ENCODE results near the gene AJAP1. TPM values are rescaled to one million over a fixed set of nuclear protein-coding genes. Genes with fewer than 3 reads are reported as not detected.

Gene AJAP1
- total and polyA plus RNA-seq, 2 donors (not counting 1 experiment from before 2014, with no cell fraction given): not detected

GRCh38 chr1:4805987-4806386 lies 151.6 kb downstream of the AJAP1 start:
- Mint-ChIP-seq H3K27me3 (peaks cover 24% of the 10 kb centered on the region), H3K4me3 (no peak overlapping the region), H3K9me3 (ENCODE audit: insufficient read depth) (no peaks in the 10 kb centered on the region), H3K27ac (no peak overlapping the region), H3K4me1 (no peaks in the 10 kb centered on the region)
- H3K27me3 ChIP-seq (replicated peaks in 1 of 4; ENCODE audit: control extremely low read depth in 1 of 4, control insufficient read depth in 3 of 4, insufficient read depth in 4 of 4, low read length in 3 of 4): peaks cover 0 to 3% (median 1%) of the 10 kb centered on the region in 4 experiments
- no peaks in the 10 kb centered on the region for H3K36me3 ChIP-seq (replicated peaks in 1 of 2; ENCODE audit: control extremely low read depth in 1 of 2, control insufficient read depth in 1 of 2, extremely low read depth in 1 of 2, insufficient read depth in 2 of 2, low read length in 1 of 2)
- no peak overlapping the region for H3K4me3 ChIP-seq (ENCODE audit: control extremely low read depth in 1 of 5, extremely low read depth in 1 of 5, insufficient read depth in 1 of 5, low read depth in 2 of 5, low read length in 4 of 5)
- H3K9ac ChIP-seq (ENCODE audit: low read length): no peak overlapping the region
- CTCF ChIA-PET: no interaction called here
- no peaks in the 10 kb centered on the region for H3K4me1 ChIP-seq (ENCODE audit: control insufficient read depth in 2 of 2, insufficient read depth in 2 of 2, low read length in 2 of 2)
- no peak for TF ChIP-seq CTCF (IDR thresholded peaks at IDR 0.05)
- TF ChIP-seq EZH2 (IDR thresholded peaks at IDR 0.05; ENCODE audit: borderline replicate concordance, insufficient read depth, low read depth, low read length, poor library complexity, severe bottlenecking): no peak
- no peaks in the 10 kb centered on the region for H3K79me2 ChIP-seq (ENCODE audit: control insufficient read depth, insufficient read depth, low read length)
- no peak overlapping the region for H2AFZ ChIP-seq (ENCODE audit: insufficient read depth, low read depth, low read length, poor library complexity, severe bottlenecking)
- DNase-seq (no peak), ATAC-seq (ENCODE audit: low read depth) (no peak)
- intact Hi-C loops (cut with micrococcal nuclease): no loop called here
- POLR2A ChIA-PET: no interaction called here
- H3K4me2 ChIP-seq (replicated peaks; ENCODE audit: low read depth, low read length, poor library complexity, severe bottlenecking): no peak overlapping the region
- H3K27ac ChIP-seq (ENCODE audit: low read length in 2 of 2): no peak overlapping the region
- H3K9me3 ChIP-seq (ENCODE audit: control extremely low read depth in 1 of 3, control insufficient read depth in 2 of 3, insufficient read depth in 1 of 3, low read length in 2 of 3): peaks cover 0 to 4% (median 0%) of the 10 kb centered on the region in 3 donors
- WGBS (ENCODE audit: insufficient coverage): no CpG with 5 or more reads among the region's 2 CpGs
- H4K20me1 ChIP-seq (ENCODE audit: control insufficient read depth, insufficient read depth, low read length, poor library complexity, severe bottlenecking): no peaks in the 10 kb centered on the region

- Mint-ChIP-seq H3K4me3 (no peak overlapping the region), H3K27ac (no peak overlapping the region), H3K27me3 (no peaks in the 10 kb centered on the region), H3K4me1 (no peaks in the 10 kb centered on the region), H3K9me3 (ENCODE audit: insufficient read depth) (peaks cover 4% of the 10 kb centered on the region)
- intact Hi-C loops (cut with micrococcal nuclease): loop anchor here (10.0 kb wide), 1 partner anchor 166 kb away; the partner anchor contains the start of gene AJAP1
- Histone ChIP-seq H2AFZ (ENCODE audit: insufficient read depth, low read depth, low read length, poor library complexity, severe bottlenecking) (no peak overlapping the region), H3K36me3 (replicated peaks in 1 of 2; ENCODE audit: control extremely low read depth in 1 of 2, control insufficient read depth in 1 of 2, extremely low read depth in 1 of 2, insufficient read depth in 2 of 2, low read length in 1 of 2) (no peaks in the 10 kb centered on the region), H3K79me2 (ENCODE audit: control insufficient read depth, insufficient read depth, low read length) (no peaks in the 10 kb centered on the region), H4K20me1 (ENCODE audit: control insufficient read depth, insufficient read depth, low read length, poor library complexity, severe bottlenecking) (no peaks in the 10 kb centered on the region), H3K4me1 (ENCODE audit: control insufficient read depth in 2 of 2, insufficient read depth in 2 of 2, low read length in 2 of 2) (no peaks in the 10 kb centered on the region), H3K4me3 (ENCODE audit: control extremely low read depth in 1 of 5, extremely low read depth in 1 of 5, insufficient read depth in 1 of 5, low read depth in 2 of 5, low read length in 4 of 5) (no peak overlapping the region), H3K4me2 (replicated peaks; ENCODE audit: low read depth, low read length, poor library complexity, severe bottlenecking) (no peak overlapping the region), H3K27ac (ENCODE audit: low read length in 2 of 2) (no peak overlapping the region), H3K9ac (ENCODE audit: low read length) (no peak overlapping the region), H3K9me3 (ENCODE audit: control extremely low read depth in 1 of 3, control insufficient read depth in 2 of 3, insufficient read depth in 1 of 3, low read length in 2 of 3) (peaks cover 0 to 8% (median 2%) of the 10 kb centered on the region in 3 donors), H3K27me3 (replicated peaks in 1 of 4; ENCODE audit: control extremely low read depth in 1 of 4, control insufficient read depth in 3 of 4, insufficient read depth in 4 of 4, low read length in 3 of 4) (no peaks in the 10 kb centered on the region)
- DNase-seq (no peak), ATAC-seq (ENCODE audit: low read depth) (no peak)
- CTCF ChIA-PET: no interaction called here
- POLR2A ChIA-PET: no interaction called here
- WGBS (ENCODE audit: insufficient coverage): 100% methylated on average over 1 of the region's 1 CpG
- TF ChIP-seq CTCF (IDR thresholded peaks at IDR 0.05) (no peak), EZH2 (IDR thresholded peaks at IDR 0.05; ENCODE audit: borderline replicate concordance, insufficient read depth, low read depth, low read length, poor library complexity, severe bottlenecking) (no peak)
Observed at GRCh38 chr1:4820543-4820942, 166.1 kb downstream of the AJAP1 start.

Data from B cell (primary cell).